SK-N-MC (cell line): ENCODE measurements around the gene CIITA.

Source experiments
- EZH2 ChIP-seq: fragments of 200-600 bp; sonication (generic); IDR thresholded peaks from one replicate; pipeline ENCODE4 v1.6.1; 2017; ENCODE audit warnings: antibody characterized with exemption
- FOXP2 ChIP-seq: optimal IDR thresholded peaks from 2 replicates; pipeline ENCODE3; 2011; ENCODE audit warnings: mild to moderate bottlenecking, moderate library complexity; ENCODE audit not compliant: insufficient read depth; ENCODE audit errors: extremely low read length, control extremely low read depth
- POLR2AphosphoS5 ChIP-seq: IDR thresholded peaks from 2 replicates; pipeline ENCODE4 v1.6.1; 2012; ENCODE audit warnings: mild to moderate bottlenecking, low read depth, low read length, borderline replicate concordance

DNA sequence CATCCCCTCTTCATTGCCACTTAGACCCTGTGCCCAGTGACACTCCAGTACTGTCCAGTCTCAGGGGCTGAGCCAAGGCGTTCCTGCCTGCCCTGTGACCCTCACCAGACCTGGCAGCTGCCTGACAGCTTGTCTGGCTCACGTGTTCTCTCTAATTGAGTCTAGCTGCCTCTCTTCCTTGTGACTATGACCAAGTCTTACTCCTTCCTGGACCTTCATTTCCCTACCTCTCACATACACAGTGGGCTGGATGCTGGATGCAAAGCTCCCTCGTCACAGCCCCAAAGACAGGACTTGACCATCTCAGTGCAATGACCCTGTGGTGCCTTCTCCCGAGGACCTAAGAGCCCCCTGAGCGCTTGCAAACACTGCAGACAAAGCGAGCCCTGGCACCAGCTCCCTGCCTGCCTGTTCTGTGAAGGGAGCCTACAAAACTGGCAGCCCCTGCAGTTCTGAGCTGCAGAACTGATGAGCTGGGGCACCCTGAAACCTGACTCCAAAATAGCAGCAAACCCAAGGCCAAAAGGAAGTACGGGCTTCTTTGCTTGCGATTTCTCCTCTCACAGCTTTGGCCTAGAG is 63.6 kb downstream of the CIITA start:
- TF ChIP-seq EZH2 = no peak
- TF ChIP-seq POLR2AphosphoS5 = no peak
- no peak for TF ChIP-seq FOXP2
